GM12878 (cell line): ENCODE results near the gene SMIM14.

Experiments
- CBX5 ChIP-seq: sonication (generic); IDR thresholded peaks from 2 replicates; pipeline ENCODE4 v1.6.1; 2016; ENCODE audit warnings: low read depth, moderate library complexity, mild to moderate bottlenecking, inconsistent platforms
- CREB1 ChIP-seq: IDR thresholded peaks from 2 replicates; pipeline ENCODE4 v1.6.1; 2012; ENCODE audit warnings: low read depth, mild to moderate bottlenecking, inconsistent platforms
- E4F1 ChIP-seq: fragments of 450-650 bp; IDR thresholded peaks from 2 replicates; pipeline ENCODE4 v1.6.1; 2018; ENCODE audit warnings: borderline replicate concordance, mild to moderate bottlenecking; ENCODE audit not compliant: partially characterized antibody
- JUNB ChIP-seq: IDR thresholded peaks from 2 replicates; pipeline ENCODE4 v1.6.1; 2016; ENCODE audit warnings: antibody characterized with exemption, mild to moderate bottlenecking
- MTA3 ChIP-seq: IDR thresholded peaks from 2 replicates; pipeline ENCODE4 v1.6.1; 2012; ENCODE audit warnings: low read length, inconsistent platforms, borderline replicate concordance
- POLR2A ChIP-seq: IDR thresholded peaks from 2 replicates; pipeline ENCODE4 v1.6.1; 2011; ENCODE audit warnings: low read depth, mild to moderate bottlenecking, low read length
- RB1 ChIP-seq: fragments of 450-650 bp; formaldehyde crosslinking; IDR thresholded peaks from 2 replicates; pipeline ENCODE4 v1.6.1; 2017; ENCODE audit warnings: mild to moderate bottlenecking, borderline replicate concordance
- RFX5 ChIP-seq: IDR thresholded peaks from 2 replicates; pipeline ENCODE4 v1.6.1; 2011; ENCODE audit warnings: low read depth, low read length, improper control_type of control experiment
- RUNX3 ChIP-seq: IDR thresholded peaks from 2 replicates; pipeline ENCODE4 v1.6.1; 2012; ENCODE audit warnings: low read length, inconsistent platforms
- YY1 ChIP-seq: IDR thresholded peaks from 2 replicates; pipeline ENCODE4 v1.6.1; 2011; ENCODE audit warnings: low read depth, mild to moderate bottlenecking, low read length
- TF ChIP-seq, protein P1 (sequence below), 3 experiments: IDR thresholded peaks in 2 of 3; conservative IDR thresholded peaks in 1 of 3; 2 replicates each; pipeline ENCODE4 v1.5.1; 2011; ENCODE audit warnings: low read depth in 3 of 3, low read length in 3 of 3, mild to moderate bottlenecking in 3 of 3, control low read depth in 2 of 3, moderate library complexity in 2 of 3, inconsistent platforms in 1 of 3, mixed read lengths in 1 of 3; ENCODE audit not compliant: control insufficient read depth in 2 of 3, insufficient read depth in 1 of 3; ENCODE audit errors: extremely low read depth in 1 of 3
- TF ChIP-seq, protein P2 (sequence below): IDR thresholded peaks from 2 replicates; pipeline ENCODE4 v1.6.1; 2012; ENCODE audit warnings: low read depth, low read length, improper control_type of control experiment

DNA sequence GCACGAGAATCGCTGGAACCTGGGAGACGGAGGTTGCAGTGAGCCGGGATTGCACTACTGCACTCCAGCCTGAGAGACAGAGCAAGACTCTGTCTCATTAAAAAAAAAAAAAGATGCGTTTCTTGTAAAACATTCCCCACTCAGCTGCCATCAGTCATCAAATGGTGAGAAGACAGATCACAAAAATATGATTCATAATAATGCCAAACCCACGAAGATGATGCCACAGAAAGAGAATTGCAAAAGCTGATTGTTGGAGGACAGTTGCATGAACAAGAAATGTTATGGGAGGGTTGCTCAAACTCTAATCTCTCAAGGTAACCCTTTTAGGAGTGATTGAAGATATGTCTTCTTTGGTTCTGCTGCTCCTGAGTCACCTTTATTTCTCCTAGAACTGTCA, 21.4 kb upstream of the SMIM14 start:
- no peak for TF ChIP-seq RFX5
- TF ChIP-seq POLR2A = no peak
- TF ChIP-seq, protein P1, sequence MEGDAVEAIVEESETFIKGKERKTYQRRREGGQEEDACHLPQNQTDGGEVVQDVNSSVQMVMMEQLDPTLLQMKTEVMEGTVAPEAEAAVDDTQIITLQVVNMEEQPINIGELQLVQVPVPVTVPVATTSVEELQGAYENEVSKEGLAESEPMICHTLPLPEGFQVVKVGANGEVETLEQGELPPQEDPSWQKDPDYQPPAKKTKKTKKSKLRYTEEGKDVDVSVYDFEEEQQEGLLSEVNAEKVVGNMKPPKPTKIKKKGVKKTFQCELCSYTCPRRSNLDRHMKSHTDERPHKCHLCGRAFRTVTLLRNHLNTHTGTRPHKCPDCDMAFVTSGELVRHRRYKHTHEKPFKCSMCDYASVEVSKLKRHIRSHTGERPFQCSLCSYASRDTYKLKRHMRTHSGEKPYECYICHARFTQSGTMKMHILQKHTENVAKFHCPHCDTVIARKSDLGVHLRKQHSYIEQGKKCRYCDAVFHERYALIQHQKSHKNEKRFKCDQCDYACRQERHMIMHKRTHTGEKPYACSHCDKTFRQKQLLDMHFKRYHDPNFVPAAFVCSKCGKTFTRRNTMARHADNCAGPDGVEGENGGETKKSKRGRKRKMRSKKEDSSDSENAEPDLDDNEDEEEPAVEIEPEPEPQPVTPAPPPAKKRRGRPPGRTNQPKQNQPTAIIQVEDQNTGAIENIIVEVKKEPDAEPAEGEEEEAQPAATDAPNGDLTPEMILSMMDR (IDR thresholded peaks at IDR 0.05 in 2 of 3, conservative IDR thresholded peaks at IDR 0.05 in 1 of 3; ENCODE audit: control insufficient read depth in 2 of 3, extremely low read depth in 1 of 3, insufficient read depth in 1 of 3, low read depth in 3 of 3, low read length in 3 of 3) = no peak
- TF ChIP-seq RUNX3 = no peak
- TF ChIP-seq MTA3 = no peak
- no peak for TF ChIP-seq E4F1
- TF ChIP-seq CBX5 = no peak
- TF ChIP-seq, protein P2, sequence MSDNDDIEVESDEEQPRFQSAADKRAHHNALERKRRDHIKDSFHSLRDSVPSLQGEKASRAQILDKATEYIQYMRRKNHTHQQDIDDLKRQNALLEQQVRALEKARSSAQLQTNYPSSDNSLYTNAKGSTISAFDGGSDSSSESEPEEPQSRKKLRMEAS = no peak
- no peak for TF ChIP-seq YY1
- no peak for TF ChIP-seq RB1
- TF ChIP-seq JUNB = no peak
- TF ChIP-seq CREB1 = no peak
